Measurements from ENCODE around the gene AAGAB.

Gene AAGAB

GRCh38 chr15:67240235-67241131 lies 14.0 kb downstream of the AAGAB start:
- TF ChIP-seq, protein P1, sequence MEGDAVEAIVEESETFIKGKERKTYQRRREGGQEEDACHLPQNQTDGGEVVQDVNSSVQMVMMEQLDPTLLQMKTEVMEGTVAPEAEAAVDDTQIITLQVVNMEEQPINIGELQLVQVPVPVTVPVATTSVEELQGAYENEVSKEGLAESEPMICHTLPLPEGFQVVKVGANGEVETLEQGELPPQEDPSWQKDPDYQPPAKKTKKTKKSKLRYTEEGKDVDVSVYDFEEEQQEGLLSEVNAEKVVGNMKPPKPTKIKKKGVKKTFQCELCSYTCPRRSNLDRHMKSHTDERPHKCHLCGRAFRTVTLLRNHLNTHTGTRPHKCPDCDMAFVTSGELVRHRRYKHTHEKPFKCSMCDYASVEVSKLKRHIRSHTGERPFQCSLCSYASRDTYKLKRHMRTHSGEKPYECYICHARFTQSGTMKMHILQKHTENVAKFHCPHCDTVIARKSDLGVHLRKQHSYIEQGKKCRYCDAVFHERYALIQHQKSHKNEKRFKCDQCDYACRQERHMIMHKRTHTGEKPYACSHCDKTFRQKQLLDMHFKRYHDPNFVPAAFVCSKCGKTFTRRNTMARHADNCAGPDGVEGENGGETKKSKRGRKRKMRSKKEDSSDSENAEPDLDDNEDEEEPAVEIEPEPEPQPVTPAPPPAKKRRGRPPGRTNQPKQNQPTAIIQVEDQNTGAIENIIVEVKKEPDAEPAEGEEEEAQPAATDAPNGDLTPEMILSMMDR (IDR thresholded peaks at IDR 0.05; ENCODE audit: low read depth, low read length, missing control alignments): peak; percentile 42
- DNase-seq (ENCODE audit: low read depth): peak; percentile 25
- H3K4me3 ChIP-seq (ENCODE audit: low read depth, low read length): no peak overlapping the region

DNA sequence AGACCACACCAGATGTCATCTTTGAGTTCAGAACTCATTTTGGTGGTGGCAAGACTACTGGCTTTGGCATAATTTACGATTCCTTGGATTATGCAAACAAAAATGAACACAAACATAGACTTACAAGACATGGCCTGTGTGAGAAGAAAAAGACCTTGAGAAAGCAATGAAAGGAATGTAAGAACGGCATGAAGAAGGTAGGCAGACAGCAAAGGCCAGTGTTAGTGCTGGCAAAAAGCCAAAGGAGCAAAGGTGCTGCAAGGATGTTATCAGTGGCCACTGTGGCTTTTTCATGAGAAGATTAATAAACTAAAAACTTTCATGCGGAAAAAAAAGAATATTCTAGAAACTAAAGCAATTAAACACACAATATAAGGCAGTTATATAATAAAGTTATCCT lies 21.9 kb downstream of the AAGAB start:
- TF ChIP-seq, protein P1 (IDR thresholded peaks at IDR 0.05; ENCODE audit: low read depth, low read length, missing control alignments): no peak
- no peak overlapping the region for H3K4me3 ChIP-seq (ENCODE audit: low read depth, low read length)
- no peak for DNase-seq (ENCODE audit: low read depth)

DNA sequence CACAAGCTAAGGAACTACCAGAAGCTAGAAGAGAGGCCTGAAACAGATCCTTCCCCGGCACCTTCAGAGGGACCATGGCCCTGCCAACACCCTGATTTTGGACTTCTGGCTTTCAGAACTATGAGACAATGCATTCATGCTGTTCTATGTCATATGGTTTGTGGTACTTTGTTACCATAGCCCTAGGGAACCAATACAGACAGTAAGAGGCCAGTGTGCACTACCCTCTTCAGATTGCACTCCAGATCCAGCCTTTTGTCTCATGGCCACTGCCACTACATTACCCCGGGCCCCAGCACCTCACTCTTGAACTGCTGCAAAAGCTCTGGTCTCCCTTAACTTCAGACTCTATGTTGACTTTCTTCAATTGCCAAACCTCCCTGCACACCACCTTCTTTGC lies 24.0 kb downstream of the AAGAB start:
- DNase-seq (ENCODE audit: low read depth): no peak
- no peak overlapping the region for H3K4me3 ChIP-seq (ENCODE audit: low read depth, low read length)
- TF ChIP-seq, protein P1 (IDR thresholded peaks at IDR 0.05; ENCODE audit: low read depth, low read length, missing control alignments): no peak

- no peak overlapping the region for H3K4me3 ChIP-seq (ENCODE audit: low read depth, low read length)
- TF ChIP-seq, protein P1 (IDR thresholded peaks at IDR 0.05; ENCODE audit: low read depth, low read length, missing control alignments): no peak
- no peak for DNase-seq (ENCODE audit: low read depth)
These were observed 26.2 kb downstream of the AAGAB start for GRCh38 chr15:67228286-67228685.

GRCh38 chr15:67227846-67228245 lies 26.6 kb downstream of the AAGAB start:
- TF ChIP-seq, protein P1 (IDR thresholded peaks at IDR 0.05; ENCODE audit: low read depth, low read length, missing control alignments): no peak
- DNase-seq (ENCODE audit: low read depth): no peak
- H3K4me3 ChIP-seq (ENCODE audit: low read depth, low read length): no peak overlapping the region

DNA sequence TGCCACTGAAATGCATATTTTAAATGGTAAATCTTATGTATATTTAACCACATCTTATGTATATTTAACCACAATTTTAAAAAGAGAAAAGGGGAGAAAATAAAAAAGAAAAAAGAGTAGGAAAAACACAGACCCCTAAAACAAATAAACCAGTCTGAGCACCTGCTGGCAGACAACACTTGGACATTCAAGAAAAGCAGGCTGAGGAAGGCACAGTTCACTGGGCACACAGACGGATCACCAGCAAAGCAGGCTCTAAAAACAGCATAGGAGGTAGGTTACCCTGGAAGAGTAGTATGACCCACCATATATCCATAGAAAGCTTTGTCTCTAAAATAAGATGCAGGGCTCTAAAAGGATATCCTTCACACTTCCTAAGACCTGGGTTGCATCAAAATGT lies 27.0 kb downstream of the AAGAB start:
- no peak overlapping the region for H3K4me3 ChIP-seq (ENCODE audit: low read depth, low read length)
- DNase-seq (ENCODE audit: low read depth): no peak
- TF ChIP-seq, protein P1 (IDR thresholded peaks at IDR 0.05; ENCODE audit: low read depth, low read length, missing control alignments): no peak

- TF ChIP-seq, protein P1 (IDR thresholded peaks at IDR 0.05; ENCODE audit: low read depth, low read length, missing control alignments): no peak
- no peak for DNase-seq (ENCODE audit: low read depth)
- H3K4me3 ChIP-seq (ENCODE audit: low read depth, low read length): no peak overlapping the region
These were observed 29.1 kb downstream of the AAGAB start for GRCh38 chr15:67225336-67225735.
